ENCODE results near the gene CCNB1. TPM values are rescaled to one million over a fixed set of nuclear protein-coding genes. Genes with fewer than 3 reads are reported as not detected.
"Not testable (repeated sequence)": the region's sequence is repeated elsewhere in the genome, so short reads cannot be mapped to it uniquely, and the experiment has no call there.

CCNB1 gene
- total and polyA plus RNA-seq, 7 donors: 2.3 to 68.1 (median 3.6) TPM

GRCh38 chr5:69136293-69136692, 30.7 kb upstream of the CCNB1 start:
- no peak for TF ChIP-seq POLR2AphosphoS5 (IDR thresholded peaks at IDR 0.05)
- no peak for TF ChIP-seq EP300 (IDR thresholded peaks at IDR 0.05)
- TF ChIP-seq POLR2A (IDR thresholded peaks at IDR 0.05): no peak
- no peak for TF ChIP-seq CTCF (IDR thresholded peaks at IDR 0.05)
- intact Hi-C loops (cut with DNase I): no loop called here
- WGBS, 2 donors: 81 to 95% methylated on average over 3 of the region's 3 CpGs
- Histone ChIP-seq H3K4me3 (no peak overlapping the region), H3K9me3 (peaks cover 0 to 5% (median 1%) of the 10 kb centered on the region in 4 donors), H3K4me1 (no peaks in the 10 kb centered on the region), H3K27me3 (no peaks in the 10 kb centered on the region), H3K36me3 (peaks cover 0 to 14% (median 0%) of the 10 kb centered on the region in 4 donors), H3K27ac (no peak overlapping the region)
- DNase-seq: no peak

GRCh38 chr5:69137208-69137607, 29.7 kb upstream of the CCNB1 start:
- WGBS, 2 donors: 95 to 98% methylated on average over 1 of the region's 1 CpG

GRCh38 chr5:69137807-69138206, 29.1 kb upstream of the CCNB1 start:
- H3K36me3 ChIP-seq: peaks cover 0 to 6% (median 0%) of the 10 kb centered on the region in 4 donors
- DNase-seq: no peak
- peaks cover 0 to 5% (median 1%) of the 10 kb centered on the region in 4 donors for H3K9me3 ChIP-seq
- no peak overlapping the region for H3K4me3 ChIP-seq
- H3K27me3 ChIP-seq: no peaks in the 10 kb centered on the region
- WGBS, 2 donors: 98% methylated on average over 5 of the region's 5 CpGs
- intact Hi-C loops (cut with DNase I): no loop called here
- no peak overlapping the region for H3K27ac ChIP-seq
- no peaks in the 10 kb centered on the region for H3K4me1 ChIP-seq
- TF ChIP-seq POLR2A (IDR thresholded peaks at IDR 0.05): no peak

More at GRCh38 chr5:69137208-69137607, 29.7 kb upstream of the CCNB1 start:
- intact Hi-C loops (cut with DNase I); H3K36me3 ChIP-seq; H3K4me1 ChIP-seq; H3K4me3 ChIP-seq; H3K9me3 ChIP-seq; H3K27ac ChIP-seq; H3K27me3 ChIP-seq; DNase-seq: not testable (repeated sequence)

- intact Hi-C loops (cut with DNase I): no loop called here
- Histone ChIP-seq H3K36me3 (no peaks in the 10 kb centered on the region), H3K4me3 (no peak overlapping the region), H3K4me1 (no peaks in the 10 kb centered on the region), H3K27ac (no peak overlapping the region), H3K27me3 (no peaks in the 10 kb centered on the region), H3K9me3 (peaks cover 0 to 5% (median 1%) of the 10 kb centered on the region in 4 donors)
- WGBS, 2 donors: 78 to 92% methylated on average over 1 of the region's 1 CpG
- TF ChIP-seq CTCF (IDR thresholded peaks at IDR 0.05) (no peak), EP300 (IDR thresholded peaks at IDR 0.05) (no peak), POLR2AphosphoS5 (IDR thresholded peaks at IDR 0.05) (no peak), POLR2A (IDR thresholded peaks at IDR 0.05) (no peak)
- DNase-seq: no peak
These were observed 28.2 kb upstream of the CCNB1 start for GRCh38 chr5:69138766-69139165.

- H3K4me3 ChIP-seq; intact Hi-C loops (cut with DNase I); DNase-seq; H3K9me3 ChIP-seq; H3K4me1 ChIP-seq; H3K27me3 ChIP-seq; H3K36me3 ChIP-seq; H3K27ac ChIP-seq: not testable (repeated sequence)
- WGBS, 2 donors: 93 to 94% methylated on average over 4 of the region's 4 CpGs
These were observed 26.7 kb upstream of the CCNB1 start for GRCh38 chr5:69140239-69140638.

- Histone ChIP-seq H3K27me3 (no peaks in the 10 kb centered on the region), H3K9me3 (peaks cover 0 to 5% (median 1%) of the 10 kb centered on the region in 4 donors), H3K4me3 (no peak overlapping the region), H3K27ac (no peak overlapping the region), H3K4me1 (no peaks in the 10 kb centered on the region), H3K36me3 (no peaks in the 10 kb centered on the region)
- no peak for TF ChIP-seq POLR2AphosphoS5 (IDR thresholded peaks at IDR 0.05)
- TF ChIP-seq EP300 (IDR thresholded peaks at IDR 0.05): no peak
- TF ChIP-seq POLR2A (IDR thresholded peaks at IDR 0.05): no peak
- TF ChIP-seq CTCF (IDR thresholded peaks at IDR 0.05): no peak
- intact Hi-C loops (cut with DNase I): no loop called here
- no peak for DNase-seq
- 89 to 91% methylated on average over 1 of the region's 1 CpG for WGBS, 2 donors
These were observed 26.1 kb upstream of the CCNB1 start for GRCh38 chr5:69140827-69141226.

GRCh38 chr5:69148576-69148975, 18.4 kb upstream of the CCNB1 start:
- intact Hi-C loops (cut with DNase I); H3K9me3 ChIP-seq; DNase-seq; H3K4me3 ChIP-seq; H3K36me3 ChIP-seq; H3K27ac ChIP-seq; H3K27me3 ChIP-seq; H3K4me1 ChIP-seq: not testable (repeated sequence)
- WGBS, 2 donors: 95 to 97% methylated on average over 7 of the region's 7 CpGs
